Myocyte (in vitro differentiated cells): Measurements from ENCODE around the gene CALHM4. TPM values are rescaled to one million over a fixed set of nuclear protein-coding genes. Genes with fewer than 3 reads are reported as not detected.

Experiments
- DNase-seq: peaks from one replicate; pipeline ENCODE4 v3.0.0-alpha.2; 2012; ENCODE audit warnings: low read depth
- polyA plus RNA-seq: library from polyadenylated mRNA; unstranded; fragments of >200 nt; gene quantifications from one replicate; pipeline ENCODE4 v1.2.1, GENCODE V29; 2012; ENCODE audit warnings: missing spikeins
- total RNA-seq: library from RNA; depleted of rRNA; stranded (reverse); fragments of >200 nt; gene quantifications from 2 replicates; pipeline ENCODE4 v1.2.3, GENCODE V29; 2014

CALHM4 gene, protein sequence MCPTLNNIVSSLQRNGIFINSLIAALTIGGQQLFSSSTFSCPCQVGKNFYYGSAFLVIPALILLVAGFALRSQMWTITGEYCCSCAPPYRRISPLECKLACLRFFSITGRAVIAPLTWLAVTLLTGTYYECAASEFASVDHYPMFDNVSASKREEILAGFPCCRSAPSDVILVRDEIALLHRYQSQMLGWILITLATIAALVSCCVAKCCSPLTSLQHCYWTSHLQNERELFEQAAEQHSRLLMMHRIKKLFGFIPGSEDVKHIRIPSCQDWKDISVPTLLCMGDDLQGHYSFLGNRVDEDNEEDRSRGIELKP
- total RNA-seq = not detected in 2 replicates
- not detected for polyA plus RNA-seq

DNA sequence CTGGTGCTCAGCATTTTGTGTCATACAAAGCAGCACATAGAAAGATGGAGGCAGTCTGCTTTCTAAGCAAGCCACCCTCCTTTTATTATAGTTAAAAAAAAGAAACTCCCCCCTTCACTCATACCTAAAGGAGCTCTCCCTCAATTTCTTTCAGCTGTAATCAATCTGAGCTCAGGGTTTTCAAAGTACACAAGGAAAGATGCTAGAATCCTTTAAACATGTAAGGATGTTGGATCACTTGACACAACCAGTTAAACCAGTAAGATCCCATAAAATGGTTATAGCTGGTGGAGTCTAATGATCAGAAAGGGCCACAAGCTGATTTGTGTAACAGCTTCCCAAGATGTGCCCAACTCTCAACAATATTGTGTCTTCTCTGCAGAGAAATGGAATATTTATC lies at the start of gene CALHM4:
TSS of gene CALHM4 (plus strand) at position 301 of the 400 bp plus-strand sequence. CDS start at position 344, 43 bp downstream.
- DNase-seq = no peak

DNA sequence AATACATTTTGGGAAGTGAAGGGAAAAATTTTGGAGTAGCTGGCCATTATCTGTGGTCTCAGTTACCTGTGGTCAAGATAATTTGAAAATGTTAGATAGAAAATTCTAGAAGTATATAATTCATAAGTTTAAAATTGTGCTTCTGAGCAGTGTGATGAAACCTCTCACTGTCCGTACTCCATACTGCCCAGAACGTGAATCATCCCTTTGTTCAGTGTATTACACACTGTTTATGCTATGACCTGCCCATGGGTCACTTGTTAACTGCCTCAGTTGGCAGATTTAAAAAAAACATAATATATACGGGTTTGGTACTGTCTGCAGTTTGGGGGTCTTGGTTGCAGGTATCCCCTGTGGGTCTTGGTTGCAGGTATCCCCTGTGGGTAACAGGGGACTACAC lies 46.2 kb upstream of the CALHM4 start:
- DNase-seq = no peak

DNA sequence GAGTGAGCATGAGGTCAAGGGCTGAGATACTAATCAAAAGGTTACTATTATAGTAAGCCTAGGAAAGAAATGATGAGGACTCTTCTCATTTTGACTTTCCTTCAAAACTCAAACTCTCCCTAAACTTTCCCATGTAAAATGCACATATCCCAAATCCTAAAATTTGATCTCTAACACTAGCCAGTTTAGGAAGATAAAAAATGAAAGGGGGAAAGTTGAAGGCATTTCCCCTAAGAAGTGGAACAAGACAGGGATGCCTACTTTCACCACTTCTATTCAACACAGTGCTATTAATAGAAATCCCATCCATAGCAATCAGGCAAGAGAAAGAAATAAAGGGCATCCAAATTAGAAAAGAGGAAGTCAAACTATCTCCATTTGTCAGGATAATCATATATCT lies 45.0 kb upstream of the CALHM4 start:
- DNase-seq = no peak

DNA sequence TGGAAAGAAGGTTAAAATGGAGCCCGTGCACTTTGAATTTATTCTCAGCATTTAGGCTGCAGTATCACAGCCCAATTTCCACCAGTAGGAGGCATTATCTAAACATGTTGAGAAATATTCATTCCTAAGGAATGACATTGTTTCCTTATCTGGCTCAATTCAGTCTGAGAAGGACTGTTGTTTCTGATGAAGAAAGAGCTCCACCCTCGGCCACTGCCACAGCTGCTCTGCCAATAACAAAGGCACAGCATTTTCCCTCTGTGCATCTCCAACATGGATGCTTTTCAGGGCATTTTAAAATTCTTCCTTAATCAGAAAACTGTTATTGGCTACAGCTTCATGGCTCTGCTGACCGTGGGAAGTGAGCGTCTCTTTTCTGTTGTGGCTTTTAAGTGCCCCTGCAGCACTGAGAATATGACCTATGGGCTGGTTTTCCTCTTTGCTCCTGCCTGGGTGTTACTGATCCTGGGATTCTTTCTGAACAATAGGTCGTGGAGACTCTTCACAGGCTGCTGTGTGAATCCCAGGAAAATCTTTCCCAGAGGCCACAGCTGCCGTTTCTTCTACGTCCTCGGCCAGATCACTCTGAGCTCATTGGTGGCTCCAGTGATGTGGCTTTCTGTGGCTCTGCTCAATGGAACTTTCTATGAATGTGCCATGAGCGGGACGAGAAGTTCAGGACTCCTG lies 42.0 kb upstream of the CALHM4 start, which contains the start of gene CALHM5:
TSS of gene CALHM5 (plus strand) at position 216 of the 687 bp plus-strand sequence. CDS start at position 274, 58 bp downstream.
- DNase-seq = peak; percentile 91

DNA sequence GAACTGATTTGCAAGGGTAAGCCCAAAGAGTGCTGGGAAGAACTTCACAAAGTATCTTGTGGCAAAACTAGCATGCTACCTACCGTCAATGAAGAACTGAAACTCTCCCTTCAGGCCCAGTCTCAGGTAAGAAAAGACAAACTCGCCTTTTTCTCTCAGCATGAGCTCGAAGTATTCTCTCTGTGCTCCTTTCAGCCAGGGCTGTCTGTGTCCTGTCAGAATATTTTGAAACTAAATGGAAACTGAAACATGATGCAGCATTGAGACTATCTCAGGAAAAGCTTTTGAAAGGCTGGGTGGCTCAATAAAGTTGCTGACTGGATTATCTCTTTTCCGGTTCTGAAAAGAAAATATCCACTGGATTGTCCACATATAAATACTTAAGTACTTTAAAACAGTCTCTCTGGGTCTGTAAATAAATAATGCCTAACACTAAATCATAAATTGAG lies 41.4 kb upstream of the CALHM4 start:
- no peak for DNase-seq

DNA sequence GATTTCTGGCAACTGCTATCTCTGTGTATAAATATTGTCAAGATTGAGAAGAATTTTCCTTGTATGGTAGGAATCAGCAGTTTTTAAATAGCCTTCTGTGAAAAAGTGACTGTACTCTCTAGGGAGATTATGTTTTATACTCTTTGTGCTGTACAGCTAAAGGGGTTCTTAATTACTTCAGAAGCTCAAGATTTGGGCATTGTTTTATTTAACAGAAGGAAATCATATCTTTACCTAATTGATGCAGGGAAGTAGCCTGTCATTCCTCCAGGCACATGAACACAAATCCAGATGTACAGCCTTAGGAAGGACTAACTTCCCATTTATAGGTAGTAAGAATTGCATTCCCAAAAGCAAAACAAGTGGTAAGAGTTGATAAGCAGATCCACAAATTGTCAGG lies 40.8 kb upstream of the CALHM4 start:
- no peak for DNase-seq

DNA sequence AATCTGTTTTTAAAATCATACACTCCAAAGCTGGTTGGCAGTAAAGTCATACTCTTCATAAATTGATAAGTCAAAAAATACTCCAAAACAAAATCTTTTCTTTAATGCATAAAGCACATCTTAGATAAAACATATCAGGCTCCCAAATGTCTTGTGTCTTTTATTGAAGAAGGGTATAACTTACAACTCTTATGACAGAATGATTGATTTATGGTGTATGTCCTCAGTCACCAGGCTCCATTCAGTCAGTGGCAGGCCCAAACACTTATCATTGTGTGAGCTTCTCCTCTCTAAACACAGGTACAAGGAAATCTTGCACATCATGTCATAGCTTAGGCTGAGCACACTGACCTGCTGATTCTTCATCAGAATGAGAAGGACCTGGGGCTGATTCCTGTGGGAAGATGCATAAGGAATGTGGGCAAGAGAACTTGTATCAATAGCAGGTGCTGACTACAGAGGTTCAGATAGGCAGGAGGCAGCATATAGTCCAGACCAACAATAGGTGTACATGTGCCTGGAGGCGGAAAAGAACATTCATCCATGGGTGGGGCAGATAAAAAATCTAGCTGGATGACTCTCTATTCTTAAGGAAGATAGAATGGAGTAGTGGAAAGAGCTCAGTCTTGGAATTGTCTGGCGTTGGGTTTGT lies 40.2 kb upstream of the CALHM4 start:
- no peak for DNase-seq

DNA sequence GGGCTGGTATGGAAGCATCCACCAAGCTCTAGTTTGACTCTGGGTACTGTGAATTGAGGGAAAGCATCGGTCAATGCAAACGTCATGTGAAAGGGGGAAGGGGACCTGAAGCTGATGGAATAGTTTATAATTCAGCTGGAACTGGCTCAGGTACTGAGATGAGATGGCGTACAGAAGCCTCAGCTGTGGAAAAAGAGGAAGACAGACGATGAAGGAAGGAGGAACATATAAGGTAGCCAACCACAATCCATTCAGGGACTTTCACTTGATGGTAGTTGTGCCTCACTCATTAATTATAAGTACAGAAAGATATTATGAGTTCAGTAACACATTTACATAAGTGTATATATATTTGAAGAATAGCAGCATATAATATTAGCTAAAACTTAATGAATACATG lies 39.4 kb upstream of the CALHM4 start:
- no peak for DNase-seq

DNA sequence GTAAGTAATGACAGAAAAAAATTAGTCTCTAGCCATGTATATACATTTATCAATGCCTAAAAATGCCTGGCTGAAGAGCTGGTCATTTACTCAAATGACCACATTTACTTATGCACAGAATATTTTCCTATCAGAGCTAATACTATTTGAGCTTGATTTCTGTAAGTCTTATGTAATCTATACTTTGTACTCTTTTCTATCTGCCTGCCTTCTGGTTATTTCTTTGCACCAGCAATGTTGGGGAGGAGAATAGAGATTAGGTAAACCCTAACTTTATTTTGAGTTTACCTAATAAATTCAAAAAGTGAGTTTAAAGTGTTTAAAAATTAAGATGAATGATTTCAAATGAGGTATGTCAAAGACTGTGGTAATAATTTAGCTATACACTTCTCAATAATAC lies 38.4 kb upstream of the CALHM4 start:
- DNase-seq = no peak

DNA sequence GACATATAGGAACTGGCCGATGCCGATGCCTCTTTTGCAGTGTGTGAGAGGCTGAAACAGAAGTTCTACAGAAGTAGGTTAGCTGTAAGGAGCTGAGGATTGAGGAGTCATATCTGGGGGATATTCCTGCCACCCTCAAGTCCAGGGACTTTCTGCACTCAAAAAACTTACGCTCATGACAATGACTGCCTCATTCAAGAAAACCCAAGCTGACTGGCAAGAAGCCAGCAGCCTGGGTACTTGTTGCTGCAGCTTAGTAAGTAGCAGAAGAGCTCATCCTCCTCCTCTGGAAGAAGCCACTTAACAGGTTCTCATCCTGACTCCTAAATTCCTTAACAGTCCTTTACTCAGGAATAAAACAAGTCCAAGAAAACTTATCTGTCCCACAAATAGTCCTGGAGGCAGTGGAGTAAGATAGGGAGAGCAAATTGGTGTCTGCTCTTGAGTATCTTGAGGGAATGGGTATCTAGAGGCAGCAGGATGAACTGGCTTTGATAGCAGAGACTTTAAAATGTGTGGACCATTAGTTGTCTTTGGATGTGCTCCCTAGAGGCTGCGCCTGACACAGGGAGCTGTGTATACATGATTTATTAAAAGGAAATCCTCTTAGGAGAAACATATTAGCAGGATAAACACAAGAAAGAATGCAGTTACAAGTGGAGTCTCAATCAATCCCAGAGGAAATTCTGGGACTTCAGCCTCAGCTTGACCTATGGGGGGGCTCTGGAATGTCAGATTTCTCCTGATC lies 34.8 kb upstream of the CALHM4 start:
- no peak for DNase-seq

DNA sequence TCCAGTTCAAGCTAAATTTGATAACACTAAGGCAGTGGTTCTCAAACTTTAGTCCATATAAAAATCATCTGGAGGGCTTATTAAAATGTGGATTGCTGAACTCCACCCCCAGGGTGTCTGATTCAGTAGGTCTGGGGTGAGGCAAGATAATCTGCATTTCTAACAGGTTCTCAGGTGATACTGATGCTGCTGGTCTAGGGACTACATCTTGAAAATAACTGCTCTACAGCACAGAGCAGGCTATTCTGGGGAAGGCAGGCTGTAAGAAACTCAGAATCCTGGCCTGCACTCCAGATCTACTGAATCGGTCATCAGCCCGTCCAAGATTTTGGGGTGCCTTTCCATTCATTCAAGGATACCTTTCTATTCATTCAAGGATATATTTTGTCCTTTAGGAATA lies 30.7 kb upstream of the CALHM4 start:
- DNase-seq = no peak

DNA sequence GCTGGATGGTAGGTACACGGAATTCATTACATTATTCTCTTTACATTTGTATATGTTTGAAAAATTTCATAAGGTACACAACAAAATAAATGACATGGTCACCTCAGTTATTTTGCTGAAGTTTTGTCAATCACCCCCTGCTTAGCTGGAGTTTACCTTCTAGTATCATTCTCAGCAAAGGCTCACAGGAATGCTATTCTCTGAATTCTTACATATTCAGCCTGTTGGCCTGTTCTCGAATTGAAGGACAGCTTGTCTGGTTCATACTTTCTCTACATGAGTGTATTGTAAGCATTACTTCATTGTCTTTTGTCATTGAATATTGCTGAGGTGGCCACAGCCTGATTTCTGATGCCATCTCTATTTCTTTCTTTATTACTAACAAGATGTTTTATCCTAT lies 29.3 kb upstream of the CALHM4 start:
- no peak for DNase-seq

DNA sequence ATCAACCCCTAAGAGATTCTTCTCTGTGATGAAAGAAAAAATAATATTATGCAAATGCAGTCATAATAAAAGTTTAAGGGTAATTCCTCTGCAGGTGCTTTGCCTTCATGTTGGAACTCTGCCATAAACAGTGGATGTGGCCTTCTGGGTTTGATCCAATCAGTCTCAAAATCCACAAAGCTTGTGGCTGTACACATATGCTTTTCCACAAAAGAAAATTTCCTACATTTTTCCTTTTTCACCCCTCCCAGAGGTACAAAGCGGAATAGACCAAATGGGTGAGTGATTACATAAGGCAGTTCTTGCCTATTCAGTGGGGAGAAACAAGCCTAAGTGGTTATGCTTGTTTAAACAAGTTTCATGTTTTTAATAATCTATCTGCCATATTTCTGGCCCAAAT lies 25.4 kb upstream of the CALHM4 start:
- no peak for DNase-seq

DNA sequence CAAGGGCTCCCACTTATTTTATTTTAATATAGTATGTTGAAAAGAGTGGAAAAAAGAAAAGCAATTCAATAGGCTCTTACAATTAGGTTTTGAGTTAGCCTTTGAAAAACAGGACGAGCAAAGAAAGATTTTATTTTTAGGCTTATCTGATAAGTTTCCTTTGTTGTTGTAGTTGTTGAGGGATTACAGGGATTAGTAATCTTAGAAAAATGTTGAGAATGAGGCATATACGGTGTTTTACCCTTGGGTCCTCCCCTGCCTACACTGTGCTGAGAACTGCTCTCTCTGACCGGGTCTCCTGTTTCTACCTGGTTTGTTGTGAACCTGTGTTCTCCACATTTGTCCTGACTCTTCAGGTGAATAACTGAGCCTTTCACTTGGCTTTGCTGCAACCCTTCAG lies 24.8 kb upstream of the CALHM4 start:
- DNase-seq = no peak

DNA sequence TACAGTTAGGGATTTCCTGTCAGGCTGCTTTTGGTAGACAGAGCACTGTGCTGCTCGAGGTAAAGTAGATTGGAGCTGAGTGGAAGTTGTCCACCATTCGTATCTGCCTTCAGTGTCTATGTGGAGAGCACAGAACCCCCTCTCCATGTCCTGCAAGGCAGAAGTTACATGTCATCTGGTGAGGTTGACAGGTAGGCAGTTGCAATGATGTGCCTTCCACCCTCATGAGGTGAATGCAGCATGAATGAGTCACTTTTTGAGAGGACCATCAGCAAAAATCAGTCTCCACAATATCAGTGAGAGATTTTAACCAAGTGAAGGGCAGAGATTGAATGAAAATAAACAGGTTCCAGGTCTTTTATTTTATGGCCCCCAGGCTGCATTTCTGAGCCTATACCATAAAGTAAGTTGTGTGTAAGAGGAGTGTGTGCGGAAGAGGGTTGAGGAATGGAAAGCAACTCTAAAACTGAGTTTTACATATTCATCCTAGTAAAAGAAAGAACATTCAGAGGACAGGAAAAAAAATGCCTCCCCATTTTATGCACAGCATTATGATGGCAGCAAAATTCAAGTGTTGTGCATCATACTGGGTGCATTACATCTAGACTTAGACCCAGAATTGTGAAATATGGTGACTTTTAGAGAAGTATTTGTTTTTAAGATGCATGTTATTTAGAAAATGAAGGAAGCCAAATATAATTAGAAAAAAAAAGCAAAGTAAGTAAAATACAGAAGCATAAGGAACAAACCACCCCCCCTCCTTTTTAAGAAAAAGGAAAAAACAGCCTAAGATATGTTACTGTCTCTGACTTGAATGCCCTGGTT lies 23.9 kb upstream of the CALHM4 start:
- DNase-seq = no peak

DNA sequence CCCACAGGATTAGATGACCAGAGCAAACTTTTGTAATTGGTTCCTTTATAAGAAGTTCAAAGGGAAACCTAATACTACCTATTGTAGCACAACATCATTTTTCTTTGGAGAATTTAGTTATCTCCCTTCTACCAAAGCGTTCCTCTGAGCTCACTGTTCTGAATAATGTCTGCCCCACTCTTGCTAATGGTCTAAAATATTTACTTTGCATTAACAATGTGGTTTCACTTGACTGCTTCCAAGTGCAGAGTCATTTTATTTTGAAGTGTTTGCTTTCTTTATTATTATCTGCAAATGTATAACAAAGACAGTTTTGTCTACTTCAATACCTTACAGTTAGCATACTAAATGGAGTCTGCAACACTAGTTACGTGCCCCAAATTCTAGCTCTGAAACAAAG lies 23.1 kb upstream of the CALHM4 start:
- no peak for DNase-seq

DNA sequence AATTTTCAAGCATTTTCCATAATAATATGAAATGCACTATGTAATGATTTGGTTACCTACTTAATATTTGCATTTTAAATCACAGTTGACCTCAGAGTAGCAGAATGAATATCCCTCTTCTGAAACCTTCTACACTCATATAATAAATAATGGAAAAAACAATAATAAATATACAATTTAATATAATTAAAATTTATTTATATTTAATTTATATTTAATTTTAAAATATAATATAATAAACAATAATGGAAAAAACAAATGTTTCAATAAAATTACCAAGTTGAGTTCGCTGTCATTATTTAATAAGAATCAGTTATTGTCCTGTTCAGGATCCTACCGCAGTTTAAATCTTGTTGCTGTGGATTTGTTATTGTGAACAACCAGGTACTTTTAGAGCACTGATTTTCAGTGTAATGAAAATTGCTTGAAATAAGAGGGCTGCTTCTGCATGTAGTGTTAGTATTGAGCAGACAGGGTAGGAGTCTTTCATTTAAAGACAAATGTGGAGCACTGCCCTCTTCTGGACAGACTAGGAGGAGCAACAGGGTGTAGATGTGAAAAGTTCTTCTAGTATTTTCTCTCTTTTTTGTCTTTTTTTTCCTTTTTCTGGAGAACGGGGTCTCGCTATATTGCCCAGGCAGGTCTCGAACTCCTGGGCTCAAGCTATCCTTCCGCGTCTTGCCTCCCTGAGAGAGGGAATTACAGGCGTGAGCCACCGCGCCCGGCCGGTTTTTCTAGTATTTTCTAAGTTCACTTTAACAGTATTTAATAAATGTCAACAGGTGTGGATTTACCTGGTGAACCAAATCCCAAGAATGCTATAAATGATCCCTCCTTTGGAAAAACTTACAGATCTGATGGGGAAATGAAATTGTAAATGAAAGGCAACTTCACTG lies 21.6 kb upstream of the CALHM4 start:
- DNase-seq = peak; percentile 74

DNA sequence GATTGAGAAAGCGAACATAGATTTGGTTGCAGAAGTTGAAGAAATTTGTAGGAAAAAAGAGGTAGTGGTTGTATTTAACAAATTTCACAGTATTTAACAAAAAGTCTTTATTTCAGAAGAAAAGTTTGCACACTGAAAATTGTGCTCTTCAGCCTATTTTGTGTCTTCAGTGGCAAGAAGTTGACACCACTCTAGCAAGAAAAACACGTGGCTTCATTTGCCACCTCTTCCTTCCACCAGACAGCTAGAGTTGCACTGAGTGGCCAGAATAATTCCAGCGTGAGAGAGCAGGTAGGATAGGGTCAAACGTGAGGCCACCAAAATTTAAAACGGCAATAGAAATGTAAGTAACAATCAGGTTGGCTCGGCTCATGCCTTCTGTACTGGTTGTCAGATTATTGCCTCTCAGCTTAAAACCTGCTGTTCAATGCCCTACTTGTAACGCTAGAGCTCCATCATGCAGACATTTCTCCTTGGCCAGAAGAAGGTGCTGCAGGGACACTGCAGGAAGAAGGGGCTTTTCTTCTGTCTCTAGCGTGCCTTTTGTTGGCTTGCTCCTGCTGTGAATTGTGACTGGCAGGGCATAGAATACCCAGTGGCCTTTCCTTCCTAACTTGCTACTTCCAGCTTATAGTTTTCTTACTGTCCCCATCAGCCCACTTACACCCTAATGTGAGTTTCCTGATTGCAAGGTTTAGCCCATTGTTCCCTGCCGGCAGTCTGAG lies 20.2 kb upstream of the CALHM4 start:
- DNase-seq = no peak

DNA sequence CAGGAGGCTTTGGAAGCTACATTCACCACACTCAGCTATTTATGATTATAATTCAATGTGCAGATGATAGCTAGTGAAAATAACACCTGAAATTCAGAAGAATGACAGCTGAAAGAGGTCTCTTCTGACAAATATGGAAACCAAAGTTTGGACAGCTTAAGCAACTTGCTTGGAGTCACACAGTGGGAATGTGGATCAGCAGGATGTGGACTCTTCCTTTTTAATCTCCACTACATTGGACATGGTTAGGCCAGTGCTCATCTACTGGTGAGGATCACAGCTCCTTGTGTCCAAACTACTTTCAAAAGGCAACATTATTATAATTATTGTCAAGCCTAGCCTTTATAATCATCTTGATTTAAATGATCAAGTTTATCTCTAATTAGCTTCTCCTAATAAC lies 18.4 kb upstream of the CALHM4 start:
- DNase-seq = no peak
